GM19372 (cell line): ENCODE results near the gene HERC5.
"Not testable (repeated sequence)": the region's sequence is repeated elsewhere in the genome, so short reads cannot be mapped to it uniquely, and the experiment has no call there.

Source experiments
- ATAC-seq: cut with Tn5 transposase; IDR thresholded peaks from one replicate; pipeline ENCODE4 v1.9.1; 2021; ENCODE audit warnings: mild to moderate bottlenecking, low read depth, moderate library complexity; ENCODE audit not compliant: unreplicated experiment

The HERC5 gene

DNA sequence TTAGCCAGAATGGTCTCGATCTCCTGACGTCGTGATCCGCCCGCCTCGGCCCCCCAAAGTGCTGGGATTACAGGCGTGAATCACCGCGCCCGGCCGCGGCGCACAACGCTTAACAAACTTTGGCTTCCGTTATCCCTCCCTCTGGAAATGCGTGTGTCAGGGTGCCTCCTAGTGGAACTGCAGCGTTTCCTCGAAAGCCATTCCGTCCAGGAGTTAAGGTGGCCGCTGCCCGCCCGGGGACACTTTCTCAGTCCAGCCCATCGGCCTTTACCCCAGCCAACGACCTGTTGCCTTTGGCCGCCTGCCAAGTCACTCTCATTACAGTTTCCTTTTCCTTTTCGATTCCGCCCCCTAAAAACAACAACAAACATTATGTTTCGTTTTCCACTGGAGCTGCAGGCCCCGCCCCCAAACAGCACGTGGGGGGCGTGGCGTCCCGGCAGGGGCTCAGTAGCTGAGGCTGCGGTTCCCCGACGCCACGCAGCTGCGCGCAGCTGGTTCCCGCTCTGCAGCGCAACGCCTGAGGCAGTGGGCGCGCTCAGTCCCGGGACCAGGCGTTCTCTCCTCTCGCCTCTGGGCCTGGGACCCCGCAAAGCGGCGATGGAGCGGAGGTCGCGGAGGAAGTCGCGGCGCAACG is at the start of gene HERC5:
TSS of gene HERC5 (plus strand) at position 450 of the 637 bp plus-strand sequence. CDS start at position 601, 151 bp downstream.
- ATAC-seq: peak; percentile 86

- ATAC-seq: no peak
Observed at GRCh38 chr4:88409206-88409605, 47.7 kb upstream of the HERC5 start.

DNA sequence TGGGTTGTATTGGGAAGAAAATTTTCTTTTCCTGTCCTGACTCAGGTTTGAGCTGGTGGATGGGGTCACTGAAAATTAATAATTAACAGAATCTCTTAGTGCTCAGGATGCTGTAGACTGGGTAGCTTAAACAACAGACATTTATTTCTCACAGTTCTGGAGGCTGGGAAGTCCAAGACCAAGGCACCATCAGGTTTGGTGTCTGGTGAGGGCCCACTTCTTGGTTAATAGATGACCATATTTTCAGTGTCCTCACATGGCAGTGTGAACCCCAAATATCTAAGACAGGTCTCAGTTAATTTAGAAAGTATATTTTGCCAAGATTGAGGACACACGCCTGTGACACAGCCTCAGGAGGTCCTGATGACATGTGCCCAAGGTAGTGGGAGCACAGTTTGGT is 47.1 kb upstream of the HERC5 start:
- ATAC-seq: no peak

DNA sequence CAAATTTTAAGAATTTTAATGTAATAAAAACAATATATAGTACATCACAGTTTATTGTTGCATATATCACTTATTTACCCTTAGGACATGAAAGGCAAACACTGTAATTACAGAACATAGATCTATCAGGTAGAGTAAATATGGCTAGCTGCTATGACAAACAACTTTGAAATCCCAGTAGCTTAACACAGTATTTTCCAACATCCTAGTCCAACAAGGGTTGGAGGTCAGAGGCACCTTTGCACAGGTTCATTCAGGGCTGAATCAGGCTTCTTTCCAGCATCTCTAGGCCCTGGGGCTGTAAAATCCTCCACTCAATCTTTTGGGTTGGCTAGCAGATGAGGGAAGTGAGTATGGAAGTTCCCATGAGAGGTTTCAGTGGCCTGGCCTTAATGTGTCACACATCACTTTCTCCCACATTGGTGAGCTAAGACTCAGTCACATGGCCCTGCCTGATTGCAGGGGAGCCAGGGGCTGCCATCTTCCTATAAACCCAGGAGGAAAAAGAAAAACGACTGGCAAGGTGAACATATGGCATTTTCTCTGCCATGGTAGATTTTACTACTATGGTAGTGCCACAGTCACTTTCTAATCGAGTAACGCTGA is 45.3 kb upstream of the HERC5 start:
- ATAC-seq: peak; percentile 68

DNA sequence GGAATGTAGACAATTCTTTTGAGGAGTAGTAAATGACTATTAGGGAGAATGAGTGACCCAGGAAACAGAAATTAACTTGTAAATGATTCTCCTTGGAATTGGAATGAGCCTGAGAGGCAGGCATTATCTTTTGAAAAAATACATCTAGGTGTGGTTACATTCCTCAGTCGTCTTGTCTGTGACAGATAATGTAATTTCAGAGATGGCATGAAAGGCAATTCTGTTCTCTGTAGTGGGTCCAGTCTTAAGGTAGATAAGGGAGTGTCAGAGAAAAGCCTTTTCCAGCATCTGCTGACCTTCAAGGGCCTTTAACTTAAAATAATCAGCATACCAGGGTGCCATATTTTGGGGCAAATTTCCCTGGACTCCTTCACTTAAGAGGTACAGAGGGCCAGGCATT is 43.1 kb upstream of the HERC5 start:
- ATAC-seq: no peak

DNA sequence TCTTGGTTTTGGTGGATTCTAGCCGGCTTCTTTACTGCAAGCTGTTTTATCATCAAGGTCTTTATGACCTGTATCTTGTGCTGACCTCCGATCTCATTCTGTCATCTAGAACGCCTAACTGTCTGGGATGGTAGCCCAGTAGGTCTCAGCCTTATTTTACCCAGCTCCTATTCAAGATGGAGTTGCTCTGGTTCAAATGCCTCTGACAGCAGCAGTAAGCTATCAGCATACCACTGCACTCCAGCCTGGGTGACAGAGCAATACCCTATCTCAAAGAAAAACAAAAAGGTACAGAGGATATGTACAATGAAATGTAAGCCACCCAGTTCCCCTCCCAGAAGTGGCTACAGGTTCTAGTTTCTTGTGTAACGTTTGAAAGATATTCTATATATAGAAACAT is 42.2 kb upstream of the HERC5 start:
- no peak for ATAC-seq

GRCh38 chr4:88415982-88416381 is 40.9 kb upstream of the HERC5 start:
- ATAC-seq: no peak

GRCh38 chr4:88418411-88418810 is 38.5 kb upstream of the HERC5 start:
- no peak for ATAC-seq

GRCh38 chr4:88419874-88420273 is 37.0 kb upstream of the HERC5 start:
- ATAC-seq: no peak

DNA sequence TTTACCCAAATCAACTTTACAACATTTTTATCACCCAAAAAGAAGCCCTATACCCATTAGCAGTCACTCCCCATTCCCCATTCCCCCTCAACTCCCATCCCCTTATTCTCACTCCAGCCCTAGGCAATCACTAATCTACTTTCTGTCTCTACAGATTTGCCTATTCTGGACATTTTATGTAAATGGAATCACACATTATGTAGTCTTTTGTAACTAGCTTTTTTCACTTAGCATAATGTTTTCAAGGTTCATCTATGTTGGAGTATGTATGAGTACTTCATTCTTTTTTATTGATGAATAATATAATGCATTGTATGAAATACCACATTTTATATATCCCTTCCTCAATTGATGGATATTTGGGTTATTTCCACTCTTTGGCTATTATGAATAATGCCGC is 36.1 kb upstream of the HERC5 start:
- no peak for ATAC-seq

- no peak for ATAC-seq
Observed at GRCh38 chr4:88422403-88422802, 34.5 kb upstream of the HERC5 start.

DNA sequence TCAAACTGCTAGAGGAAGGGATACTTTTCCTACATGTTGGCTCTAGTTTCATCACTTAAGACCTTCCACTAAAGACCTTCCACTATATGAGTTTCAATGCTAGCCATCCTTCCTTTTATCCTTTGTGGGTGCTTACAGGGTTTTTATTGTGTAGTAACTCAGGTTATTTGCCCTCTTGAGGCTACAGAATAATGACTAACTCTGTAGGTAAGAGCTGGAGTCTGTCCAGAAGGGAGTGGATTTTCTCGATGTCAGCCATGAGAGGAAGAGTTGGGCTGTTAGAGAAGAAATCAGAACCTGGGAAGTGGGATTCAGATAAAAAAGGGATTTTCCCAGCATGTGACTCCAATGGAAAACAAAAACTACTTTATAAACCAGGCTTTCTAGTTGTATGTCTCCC is 27.5 kb upstream of the HERC5 start:
- ATAC-seq: no peak

- ATAC-seq: no peak
Observed at GRCh38 chr4:88435987-88436693, 20.8 kb upstream of the HERC5 start.

- not testable (repeated sequence) for ATAC-seq
Observed at GRCh38 chr4:88437873-88438272, 19.0 kb upstream of the HERC5 start.

- ATAC-seq: no peak
Observed at GRCh38 chr4:88439161-88439760, 17.7 kb upstream of the HERC5 start.

- ATAC-seq: no peak
Observed at GRCh38 chr4:88440146-88440545, 16.8 kb upstream of the HERC5 start.

- no peak for ATAC-seq
Observed at GRCh38 chr4:88441696-88442095, 15.2 kb upstream of the HERC5 start.

- ATAC-seq: no peak
Observed at GRCh38 chr4:88442689-88443191, 14.2 kb upstream of the HERC5 start.

DNA sequence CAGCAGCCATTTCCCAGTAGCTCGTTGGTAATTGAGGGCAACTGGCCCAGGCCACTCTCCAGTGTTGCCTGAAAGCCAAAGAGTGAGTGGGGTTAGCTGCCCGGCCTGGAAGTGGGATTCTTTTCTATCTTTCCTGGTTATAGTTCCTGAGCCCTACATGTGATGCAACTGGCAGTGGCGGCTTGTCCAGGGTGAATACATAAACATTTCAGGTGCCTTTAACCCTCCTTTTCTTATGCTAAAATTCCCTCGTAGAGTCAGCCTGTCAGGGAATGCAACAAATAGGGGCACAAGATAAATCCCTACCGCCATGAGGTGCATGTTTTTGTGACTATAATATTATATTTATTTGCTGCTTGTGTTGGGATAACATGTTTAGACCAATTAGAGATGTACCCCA is 13.4 kb upstream of the HERC5 start:
- ATAC-seq: no peak

- ATAC-seq: no peak
Observed at GRCh38 chr4:88445252-88445651, 11.7 kb upstream of the HERC5 start.

DNA sequence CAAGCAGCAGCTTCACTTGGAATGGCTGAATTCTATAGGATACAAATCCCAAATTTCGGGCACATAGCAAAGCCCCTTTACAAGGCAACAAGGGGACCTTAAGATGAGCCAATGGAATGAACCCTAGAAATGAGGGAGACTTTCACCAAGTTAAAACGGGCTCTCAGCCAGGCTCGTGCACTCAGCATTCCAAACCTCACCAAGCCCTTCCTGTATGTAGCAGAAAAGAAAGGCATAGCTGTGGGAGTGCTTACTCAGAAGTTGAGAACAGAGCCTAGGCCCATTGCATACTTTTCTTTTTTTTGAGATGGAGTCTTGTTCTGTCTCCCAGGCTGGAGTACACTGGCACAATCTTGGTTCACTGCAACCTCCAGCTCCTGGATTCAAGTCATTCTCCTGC is 10.8 kb upstream of the HERC5 start:
- ATAC-seq: no peak
